Endothelial cell of umbilical vein (primary cell): Measurements from ENCODE around the gene NTSR1.

Experiments used
- EZH2 ChIP-seq: IDR thresholded peaks from 2 replicates; pipeline ENCODE4 v1.6.1; 2012; ENCODE audit warnings: borderline replicate concordance, low read depth, mild to moderate bottlenecking, moderate library complexity, low read length, inconsistent platforms; ENCODE audit not compliant: severe bottlenecking
- FOS ChIP-seq: IDR thresholded peaks from 2 replicates; pipeline ENCODE4 v1.6.1; 2011; ENCODE audit warnings: mild to moderate bottlenecking, low read length, moderate library complexity, borderline replicate concordance; ENCODE audit not compliant: insufficient read depth
- GATA2 ChIP-seq: IDR thresholded peaks from 2 replicates; pipeline ENCODE4 v1.7.0; 2011; ENCODE audit warnings: low read depth, mild to moderate bottlenecking, moderate library complexity, mixed read lengths, low read length; ENCODE audit not compliant: insufficient read length, insufficient read depth
- MYC ChIP-seq: IDR thresholded peaks from one replicate; pipeline ENCODE4 v1.6.1; 2011; ENCODE audit warnings: mild to moderate bottlenecking, low read depth, low read length
- POLR2A ChIP-seq: IDR thresholded peaks from 2 replicates; pipeline ENCODE4 v1.6.1; 2012; ENCODE audit warnings: low read depth, mild to moderate bottlenecking, control low read depth, low read length
- POLR2AphosphoS5 ChIP-seq: IDR thresholded peaks from 2 replicates; pipeline ENCODE4 v1.6.1; 2012; ENCODE audit warnings: low read depth, mild to moderate bottlenecking, control low read depth, low read length, moderate library complexity; ENCODE audit not compliant: insufficient read depth
- TF ChIP-seq, protein P1 (sequence below), 2 donors: IDR thresholded peaks; 1 replicate in 1 of 2; 2 replicates in 1 of 2; pipeline ENCODE4 v1.5.1; 2011; ENCODE audit warnings: low read length in 2 of 2, mild to moderate bottlenecking in 2 of 2, moderate library complexity in 2 of 2, control low read depth in 1 of 2, inconsistent platforms in 1 of 2, low read depth in 1 of 2; ENCODE audit not compliant: insufficient read depth in 1 of 2; ENCODE audit errors: extremely low read depth in 1 of 2
- TF ChIP-seq, protein P2 (sequence below): IDR thresholded peaks from 2 replicates; pipeline ENCODE4 v1.6.1; 2011; ENCODE audit not compliant: insufficient read depth, insufficient read length

DNA sequence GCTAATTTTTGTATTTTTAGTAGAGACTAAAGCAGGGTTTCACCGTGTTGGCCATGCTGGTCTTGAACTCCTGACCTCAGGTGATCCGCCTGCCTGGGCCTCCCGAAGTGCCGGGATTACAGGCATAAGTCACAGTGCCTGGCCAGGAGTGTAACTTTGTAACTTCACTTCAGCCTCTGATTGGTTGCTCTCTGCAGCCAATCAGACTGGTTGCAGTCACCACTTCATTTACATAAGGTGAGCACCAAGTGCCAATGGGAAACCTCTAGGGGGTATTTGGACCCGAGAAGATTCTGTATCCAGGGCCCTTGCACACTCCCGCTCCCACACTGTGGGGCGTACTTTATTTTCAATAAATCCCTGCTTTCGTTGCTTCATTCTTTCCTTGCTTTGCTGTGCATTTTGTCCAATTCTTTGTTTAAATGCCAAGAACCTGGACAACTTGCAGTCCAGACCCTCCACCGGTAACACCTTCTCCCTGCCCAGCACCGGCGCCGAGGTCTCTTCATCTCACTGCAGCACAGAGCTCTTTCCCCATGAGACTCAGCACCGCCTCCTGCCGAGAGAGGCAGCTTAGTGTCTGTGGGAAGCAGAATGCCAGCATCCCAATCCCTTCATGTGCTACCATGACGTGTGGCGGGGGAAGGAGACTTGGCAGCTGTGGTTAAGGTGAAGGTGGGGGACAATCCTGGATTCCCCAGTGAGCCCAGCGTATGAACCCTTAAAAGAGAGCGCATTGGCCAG is 73.7 kb downstream of the NTSR1 start:
- TF ChIP-seq, protein P1, sequence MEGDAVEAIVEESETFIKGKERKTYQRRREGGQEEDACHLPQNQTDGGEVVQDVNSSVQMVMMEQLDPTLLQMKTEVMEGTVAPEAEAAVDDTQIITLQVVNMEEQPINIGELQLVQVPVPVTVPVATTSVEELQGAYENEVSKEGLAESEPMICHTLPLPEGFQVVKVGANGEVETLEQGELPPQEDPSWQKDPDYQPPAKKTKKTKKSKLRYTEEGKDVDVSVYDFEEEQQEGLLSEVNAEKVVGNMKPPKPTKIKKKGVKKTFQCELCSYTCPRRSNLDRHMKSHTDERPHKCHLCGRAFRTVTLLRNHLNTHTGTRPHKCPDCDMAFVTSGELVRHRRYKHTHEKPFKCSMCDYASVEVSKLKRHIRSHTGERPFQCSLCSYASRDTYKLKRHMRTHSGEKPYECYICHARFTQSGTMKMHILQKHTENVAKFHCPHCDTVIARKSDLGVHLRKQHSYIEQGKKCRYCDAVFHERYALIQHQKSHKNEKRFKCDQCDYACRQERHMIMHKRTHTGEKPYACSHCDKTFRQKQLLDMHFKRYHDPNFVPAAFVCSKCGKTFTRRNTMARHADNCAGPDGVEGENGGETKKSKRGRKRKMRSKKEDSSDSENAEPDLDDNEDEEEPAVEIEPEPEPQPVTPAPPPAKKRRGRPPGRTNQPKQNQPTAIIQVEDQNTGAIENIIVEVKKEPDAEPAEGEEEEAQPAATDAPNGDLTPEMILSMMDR (IDR thresholded peaks at IDR 0.05; ENCODE audit: extremely low read depth in 1 of 2, insufficient read depth in 1 of 2, low read depth in 1 of 2, low read length in 2 of 2) = no peak
- TF ChIP-seq POLR2AphosphoS5 (no peak), EZH2 (no peak), POLR2A (no peak), MYC (no peak), GATA2 (no peak), FOS (no peak)
- TF ChIP-seq, protein P2, sequence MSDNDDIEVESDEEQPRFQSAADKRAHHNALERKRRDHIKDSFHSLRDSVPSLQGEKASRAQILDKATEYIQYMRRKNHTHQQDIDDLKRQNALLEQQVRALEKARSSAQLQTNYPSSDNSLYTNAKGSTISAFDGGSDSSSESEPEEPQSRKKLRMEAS = no peak
